Neutrophil (primary cell): ENCODE results near the gene SLC17A4.

Experiments used
- H3K27ac ChIP-seq: fragments of 200-600 bp; sonication (generic); 2 replicates; pipeline ENCODE4 v1.5.1; 2016; ENCODE audit warnings: mild to moderate bottlenecking, moderate library complexity
- H3K27me3 ChIP-seq: fragments of 200-600 bp; sonication (generic); 2 replicates; pipeline ENCODE4 v1.6.0; 2016; ENCODE audit warnings: mild to moderate bottlenecking
- H3K36me3 ChIP-seq: fragments of 200-600 bp; sonication (generic); 2 replicates; pipeline ENCODE4 v1.5.1; 2017
- H3K4me1 ChIP-seq, 2 experiments: fragments of 200-600 bp in 1 of 2; sonication (generic) in 1 of 2; 1 replicate in 1 of 2; 2 replicates in 1 of 2; pipeline versions ENCODE4 v1.5.1 to v1.6.1; 2013 to 2016; ENCODE audit warnings: low read depth in 1 of 2, low read length in 1 of 2, mild to moderate bottlenecking in 1 of 2, moderate library complexity in 1 of 2; ENCODE audit not compliant: control insufficient read depth in 1 of 2, insufficient read depth in 1 of 2
- H3K4me3 ChIP-seq, 2 experiments: fragments of 200-600 bp in 1 of 2; sonication (generic) in 1 of 2; 1 replicate in 1 of 2; 2 replicates in 1 of 2; pipeline ENCODE4 v1.5.1; 2013 to 2016; ENCODE audit warnings: low read depth in 1 of 2, low read length in 1 of 2, mild to moderate bottlenecking in 1 of 2, moderate library complexity in 1 of 2
- H3K9me3 ChIP-seq: fragments of 200-600 bp; sonication (generic); 2 replicates; pipeline ENCODE4 v1.5.1; 2016
- TF ChIP-seq, protein P1 (sequence below): fragments of 200-600 bp; sonication (generic); IDR thresholded peaks from 2 replicates; pipeline ENCODE4 v1.5.1; 2016; ENCODE audit warnings: antibody characterized with exemption

Gene SLC17A4

DNA sequence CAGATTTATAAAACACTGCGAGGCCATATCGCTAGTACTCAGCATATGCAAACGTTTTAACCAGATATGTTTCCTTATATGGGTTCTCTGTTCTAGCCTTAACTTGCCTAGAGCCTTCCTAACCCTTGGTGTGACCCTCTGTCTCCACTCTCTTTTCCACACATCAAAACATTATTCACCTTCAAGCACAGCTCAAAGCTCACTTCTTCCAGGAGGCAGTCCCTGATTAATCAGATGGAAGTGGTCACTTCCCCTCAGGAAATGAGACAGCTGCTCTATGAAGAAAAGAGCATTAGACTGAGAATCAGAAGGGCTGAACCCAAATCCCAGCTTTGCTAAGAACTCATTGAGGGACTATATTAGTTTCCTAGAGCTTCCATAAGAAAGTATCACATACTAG, 39.8 kb upstream of the SLC17A4 start:
- no peak overlapping the region for H3K27ac ChIP-seq
- peaks cover 6% of the 10 kb centered on the region for H3K27me3 ChIP-seq
- H3K4me3 ChIP-seq, result no peak overlapping the region
- no peaks in the 10 kb centered on the region for H3K36me3 ChIP-seq
- TF ChIP-seq, protein P1, sequence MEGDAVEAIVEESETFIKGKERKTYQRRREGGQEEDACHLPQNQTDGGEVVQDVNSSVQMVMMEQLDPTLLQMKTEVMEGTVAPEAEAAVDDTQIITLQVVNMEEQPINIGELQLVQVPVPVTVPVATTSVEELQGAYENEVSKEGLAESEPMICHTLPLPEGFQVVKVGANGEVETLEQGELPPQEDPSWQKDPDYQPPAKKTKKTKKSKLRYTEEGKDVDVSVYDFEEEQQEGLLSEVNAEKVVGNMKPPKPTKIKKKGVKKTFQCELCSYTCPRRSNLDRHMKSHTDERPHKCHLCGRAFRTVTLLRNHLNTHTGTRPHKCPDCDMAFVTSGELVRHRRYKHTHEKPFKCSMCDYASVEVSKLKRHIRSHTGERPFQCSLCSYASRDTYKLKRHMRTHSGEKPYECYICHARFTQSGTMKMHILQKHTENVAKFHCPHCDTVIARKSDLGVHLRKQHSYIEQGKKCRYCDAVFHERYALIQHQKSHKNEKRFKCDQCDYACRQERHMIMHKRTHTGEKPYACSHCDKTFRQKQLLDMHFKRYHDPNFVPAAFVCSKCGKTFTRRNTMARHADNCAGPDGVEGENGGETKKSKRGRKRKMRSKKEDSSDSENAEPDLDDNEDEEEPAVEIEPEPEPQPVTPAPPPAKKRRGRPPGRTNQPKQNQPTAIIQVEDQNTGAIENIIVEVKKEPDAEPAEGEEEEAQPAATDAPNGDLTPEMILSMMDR, result no peak
- H3K4me1 ChIP-seq, result no peaks in the 10 kb centered on the region
- H3K9me3 ChIP-seq, result no peaks in the 10 kb centered on the region

DNA sequence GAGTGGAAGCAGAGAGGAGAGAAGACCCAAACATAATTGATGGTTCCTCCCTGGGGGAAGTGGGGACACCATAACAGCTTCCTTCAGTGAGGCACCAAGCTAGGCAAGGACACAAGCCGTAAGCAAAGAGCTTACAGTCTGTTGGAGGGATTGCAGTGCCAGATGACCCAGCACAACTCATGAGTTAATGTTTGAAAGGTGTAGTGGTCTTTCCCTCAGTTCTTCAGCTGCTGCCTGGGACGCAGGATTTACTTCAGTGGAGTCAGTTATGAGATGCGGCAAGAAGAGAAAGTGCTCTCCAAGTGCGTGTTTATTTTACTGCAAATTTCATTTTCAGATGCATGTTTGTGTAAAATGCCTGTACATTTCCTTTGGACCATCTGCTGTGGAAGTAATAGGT, 38.7 kb upstream of the SLC17A4 start:
- H3K27me3 ChIP-seq, result peaks cover 6% of the 10 kb centered on the region
- TF ChIP-seq, protein P1, result no peak
- H3K4me1 ChIP-seq, result no peaks in the 10 kb centered on the region
- H3K4me3 ChIP-seq, result no peak overlapping the region
- no peaks in the 10 kb centered on the region for H3K36me3 ChIP-seq
- H3K9me3 ChIP-seq, result no peaks in the 10 kb centered on the region
- no peak overlapping the region for H3K27ac ChIP-seq

DNA sequence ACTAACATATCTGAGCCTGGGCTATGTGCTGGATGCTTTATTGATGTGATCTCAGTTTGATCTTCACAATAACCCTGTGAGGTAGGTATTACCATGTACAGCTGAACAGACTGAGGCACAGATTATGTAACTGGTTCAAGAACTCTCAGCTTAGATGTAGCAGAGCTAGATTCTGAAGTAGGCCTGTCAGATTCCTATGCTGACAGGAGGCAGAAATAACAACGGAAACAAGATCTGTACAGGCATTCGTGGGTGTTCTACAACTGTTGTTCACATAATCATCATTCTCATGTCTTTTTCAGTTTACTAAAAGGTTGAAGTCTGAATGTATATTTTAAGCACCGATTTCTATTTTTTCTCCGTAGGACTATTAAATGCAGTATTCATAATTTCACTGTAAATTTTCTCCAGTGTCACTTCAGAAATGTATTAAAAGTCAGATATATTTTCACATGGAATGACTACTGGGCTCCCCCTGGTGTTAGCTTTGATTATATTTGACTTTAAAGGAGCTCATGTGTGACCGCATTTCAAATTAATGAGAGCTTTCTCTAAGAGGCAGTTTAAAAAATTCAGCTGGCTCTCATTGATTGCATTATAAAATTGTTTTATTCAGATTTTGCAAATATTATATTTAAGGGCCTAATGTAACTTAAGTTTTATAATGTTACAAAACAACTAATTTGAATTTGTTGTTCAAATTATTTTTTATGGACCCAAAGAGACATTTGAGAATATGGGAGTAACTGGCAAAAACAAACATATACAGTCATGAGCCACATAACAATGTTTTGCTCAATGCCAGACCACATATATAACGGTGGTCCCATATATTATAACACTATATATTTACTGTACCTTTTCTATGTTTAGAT, 36.4 kb upstream of the SLC17A4 start:
- no peaks in the 10 kb centered on the region for H3K9me3 ChIP-seq
- H3K4me3 ChIP-seq, result no peak overlapping the region
- TF ChIP-seq, protein P1, result no peak
- peaks cover 6% of the 10 kb centered on the region for H3K27me3 ChIP-seq
- no peaks in the 10 kb centered on the region for H3K36me3 ChIP-seq
- no peaks in the 10 kb centered on the region for H3K4me1 ChIP-seq
- no peak overlapping the region for H3K27ac ChIP-seq

DNA sequence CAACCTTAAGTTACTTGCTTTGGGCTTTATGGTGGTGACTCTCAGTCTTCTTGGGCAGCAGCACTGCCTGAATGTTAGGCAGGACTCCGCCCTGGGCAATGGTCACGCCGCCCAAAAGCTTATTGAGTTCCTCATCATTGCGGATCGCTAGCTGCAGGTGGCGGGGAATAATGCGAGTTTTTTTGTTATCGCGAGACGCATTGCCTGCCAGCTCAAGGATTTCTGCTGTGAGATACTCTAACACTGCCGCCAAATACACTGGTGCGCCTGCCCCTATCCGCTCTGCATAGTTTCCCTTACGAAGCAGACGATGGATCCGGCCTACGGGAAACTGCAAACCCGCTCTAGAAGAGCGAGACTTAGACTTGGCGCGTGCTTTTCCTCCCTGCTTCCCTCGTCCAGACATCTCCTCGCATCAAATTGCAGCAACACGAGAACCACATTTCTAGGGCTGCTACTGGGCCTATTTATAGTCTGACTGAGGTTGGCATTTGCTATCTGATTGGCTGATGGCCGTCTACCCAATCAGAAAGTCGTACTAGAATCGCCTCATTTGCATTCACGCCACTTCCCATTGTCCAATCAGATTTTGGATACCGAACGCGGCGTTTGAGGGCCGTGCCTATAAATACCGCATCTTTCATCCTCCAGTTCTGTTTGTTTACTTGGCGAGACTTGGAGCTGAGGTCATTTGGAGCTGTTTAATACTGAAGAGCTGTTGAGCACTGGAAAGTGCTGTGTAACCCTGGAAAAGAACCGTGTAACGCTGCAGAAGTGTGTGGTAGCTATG, 28.2 kb upstream of the SLC17A4 start:
- Histone ChIP-seq H3K9me3 (no peaks in the 10 kb centered on the region), H3K4me1 (no peaks in the 10 kb centered on the region), H3K4me3 (no peak overlapping the region), H3K27me3 (peaks cover 8% of the 10 kb centered on the region), H3K27ac (no peak overlapping the region), H3K36me3 (no peaks in the 10 kb centered on the region)
- TF ChIP-seq, protein P1, result no peak

DNA sequence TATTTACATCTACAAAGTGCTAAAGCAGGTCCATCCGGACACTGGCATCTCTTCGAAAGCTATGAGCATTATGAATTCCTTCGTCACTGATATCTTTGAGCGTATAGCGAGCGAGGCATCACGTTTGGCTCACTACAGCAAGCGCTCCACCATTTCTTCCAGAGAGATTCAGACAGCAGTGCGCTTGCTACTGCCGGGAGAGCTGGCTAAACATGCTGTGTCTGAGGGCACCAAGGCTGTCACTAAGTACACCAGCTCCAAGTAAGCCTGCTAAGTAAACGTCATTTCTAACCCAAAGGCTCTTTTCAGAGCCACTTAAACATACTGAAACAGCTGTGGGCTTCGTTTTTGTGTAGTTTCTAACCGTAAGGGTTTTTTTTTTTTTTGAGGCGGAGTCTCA, 27.5 kb upstream of the SLC17A4 start:
- Histone ChIP-seq H3K27ac (no peak overlapping the region), H3K36me3 (no peaks in the 10 kb centered on the region), H3K9me3 (no peaks in the 10 kb centered on the region), H3K4me3 (no peak overlapping the region), H3K27me3 (peaks cover 10% of the 10 kb centered on the region), H3K4me1 (no peaks in the 10 kb centered on the region)
- TF ChIP-seq, protein P1, result no peak
